GM12892 (cell line): ENCODE measurements around the gene PLP1. TPM values are rescaled to one million over a fixed set of nuclear protein-coding genes. Genes with fewer than 3 reads are reported as not detected.

Experiments used
- DNase-seq: peaks from one replicate; pipeline ENCODE4 v3.0.0; 2011; ENCODE audit not compliant: insufficient read length
- FAIRE-seq: peaks from 2 replicates; lab custom pipeline; 2011; peaks lifted over from hg19 to GRCh38; lab: Jason Lieb, UNC
- POLR2A ChIP-seq: IDR thresholded peaks from 2 replicates; pipeline ENCODE4 v1.6.1; 2011; ENCODE audit warnings: low read depth, low read length, control low read depth
- POLR2AphosphoS5 ChIP-seq: IDR thresholded peaks from 2 replicates; pipeline ENCODE4 v1.6.1; 2011; ENCODE audit warnings: low read depth, low read length, control low read depth
- TAF1 ChIP-seq: IDR thresholded peaks from 2 replicates; pipeline ENCODE4 v1.6.1; 2011; ENCODE audit warnings: low read depth, mild to moderate bottlenecking, control low read depth, low read length, borderline replicate concordance
- polyA plus RNA-seq: library from polyadenylated mRNA; unstranded; fragments of >200 nt; gene quantifications from one replicate; pipeline ENCODE4 v1.2.1, GENCODE V29; 2012; ENCODE audit warnings: missing spikeins, inconsistent platforms; ENCODE audit not compliant: missing spikeins

Gene PLP1
- not detected for polyA plus RNA-seq

- no peak for TF ChIP-seq POLR2AphosphoS5
- TF ChIP-seq POLR2A: no peak
- TF ChIP-seq TAF1: no peak
- DNase-seq: no peak
- no peak for FAIRE-seq
Observed at GRCh38 chrX:103776546-103776945, at the start of gene PLP1. Gene PLP1 (plus strand): TSS chrX:103776840. CDS start chrX:103776996, 156 bp downstream.

- no peak for FAIRE-seq
- no peak for DNase-seq
- TF ChIP-seq POLR2A (no peak), TAF1 (no peak), POLR2AphosphoS5 (no peak)
Observed at GRCh38 chrX:103727115-103727514, 49.5 kb upstream of the PLP1 start.

- TF ChIP-seq POLR2A: no peak
- TF ChIP-seq TAF1: no peak
- TF ChIP-seq POLR2AphosphoS5: no peak
- FAIRE-seq: no peak
- no peak for DNase-seq
Observed at GRCh38 chrX:103729015-103729414, 47.6 kb upstream of the PLP1 start.

GRCh38 chrX:103730147-103730795 is 46.4 kb upstream of the PLP1 start:
- FAIRE-seq (no peak), DNase-seq (no peak)
- TF ChIP-seq POLR2A: no peak
- TF ChIP-seq TAF1: no peak
- no peak for TF ChIP-seq POLR2AphosphoS5

- DNase-seq (no peak), FAIRE-seq (no peak)
- TF ChIP-seq POLR2AphosphoS5 (no peak), POLR2A (no peak), TAF1 (no peak)
Observed at GRCh38 chrX:103730796-103731493, 45.7 kb upstream of the PLP1 start.

- no peak for TF ChIP-seq TAF1
- TF ChIP-seq POLR2A: no peak
- no peak for TF ChIP-seq POLR2AphosphoS5
- DNase-seq: no peak
- FAIRE-seq: no peak
Observed at GRCh38 chrX:103733017-103733416, 43.6 kb upstream of the PLP1 start.

GRCh38 chrX:103734125-103734760 is 42.4 kb upstream of the PLP1 start:
- no peak for FAIRE-seq
- no peak for DNase-seq
- TF ChIP-seq POLR2A (no peak), POLR2AphosphoS5 (no peak), TAF1 (no peak)

GRCh38 chrX:103737696-103738095 is 38.9 kb upstream of the PLP1 start:
- FAIRE-seq (no peak), DNase-seq (no peak)
- TF ChIP-seq POLR2A (no peak), TAF1 (no peak), POLR2AphosphoS5 (no peak)

- no peak for FAIRE-seq
- TF ChIP-seq TAF1: no peak
- no peak for TF ChIP-seq POLR2A
- no peak for TF ChIP-seq POLR2AphosphoS5
- no peak for DNase-seq
Observed at GRCh38 chrX:103739421-103739820, 37.2 kb upstream of the PLP1 start.

- no peak for DNase-seq
- no peak for FAIRE-seq
- TF ChIP-seq TAF1: no peak
- TF ChIP-seq POLR2A: no peak
- TF ChIP-seq POLR2AphosphoS5: no peak
Observed at GRCh38 chrX:103741879-103742278, 34.8 kb upstream of the PLP1 start.

- FAIRE-seq (no peak), DNase-seq (no peak)
- TF ChIP-seq TAF1 (no peak), POLR2A (no peak), POLR2AphosphoS5 (no peak)
Observed at GRCh38 chrX:103742339-103742738, 34.3 kb upstream of the PLP1 start.

GRCh38 chrX:103747163-103747562 is 29.5 kb upstream of the PLP1 start:
- FAIRE-seq (no peak), DNase-seq (no peak)
- TF ChIP-seq POLR2AphosphoS5 (no peak), TAF1 (no peak), POLR2A (no peak)
